HG03135 (cell line): ENCODE measurements around the gene SSTR3.
A peak's percentile ranks its signal among the peaks of the same experiment; 100 is the strongest.
"Not testable (repeated sequence)": the region's sequence is repeated elsewhere in the genome, so short reads cannot be mapped to it uniquely, and the experiment has no call there.

Source experiments
- ATAC-seq: cut with Tn5 transposase; IDR thresholded peaks from one replicate; pipeline ENCODE4 v1.9.1; 2021; ENCODE audit warnings: mild to moderate bottlenecking, moderate library complexity; ENCODE audit not compliant: unreplicated experiment

SSTR3 gene

GRCh38 chr22:37243402-37244113 lies 31.3 kb upstream of the SSTR3 start:
- peak; percentile 6 for ATAC-seq

GRCh38 chr22:37242395-37242918 lies 30.2 kb upstream of the SSTR3 start:
- ATAC-seq: peak; percentile 52

GRCh38 chr22:37241351-37242142 lies 29.3 kb upstream of the SSTR3 start:
- no peak for ATAC-seq

- ATAC-seq: no peak
Observed at GRCh38 chr22:37240941-37241320, 28.7 kb upstream of the SSTR3 start.

- ATAC-seq: no peak
Observed at GRCh38 chr22:37240240-37240940, 28.1 kb upstream of the SSTR3 start.

GRCh38 chr22:37239336-37240239 lies 27.3 kb upstream of the SSTR3 start:
- no peak for ATAC-seq

GRCh38 chr22:37237371-37238268 lies 25.3 kb upstream of the SSTR3 start:
- no peak for ATAC-seq

- no peak for ATAC-seq
Observed at GRCh38 chr22:37235897-37236607, 23.8 kb upstream of the SSTR3 start.

GRCh38 chr22:37234736-37235711 lies 22.7 kb upstream of the SSTR3 start:
- ATAC-seq: no peak

GRCh38 chr22:37233751-37234631 lies 21.7 kb upstream of the SSTR3 start:
- no peak for ATAC-seq

- ATAC-seq: not testable (repeated sequence)
Observed at GRCh38 chr22:37233371-37233750, 21.1 kb upstream of the SSTR3 start.

- no peak for ATAC-seq
Observed at GRCh38 chr22:37232140-37232998, 20.1 kb upstream of the SSTR3 start.

- ATAC-seq: no peak
Observed at GRCh38 chr22:37231406-37232139, 19.3 kb upstream of the SSTR3 start.

GRCh38 chr22:37230673-37231405 lies 18.6 kb upstream of the SSTR3 start:
- no peak for ATAC-seq
